Spinal cord (tissue), 10 donors: Measurements from ENCODE around the gene MAP2K7. TPM values are rescaled to one million over a fixed set of nuclear protein-coding genes. Genes with fewer than 3 reads are reported as not detected.

ENCODE experiments used
- DNase-seq, 6 donors: peaks; one replicate each; pipeline versions ENCODE4 v3.0.0 to v3.0.0-alpha.2; 2013 to 2015; ENCODE audit warnings: low spot score in 6 of 6, low read depth in 4 of 6
- H3K27ac ChIP-seq: one replicate; pipeline ENCODE4 v1.5.1; 2013; ENCODE audit warnings: low read depth, low read length, control low read depth
- H3K27me3 ChIP-seq: one replicate; pipeline ENCODE4 v1.6.1; 2013; ENCODE audit warnings: low read length; ENCODE audit not compliant: control insufficient read depth, insufficient read depth
- H3K36me3 ChIP-seq: one replicate; pipeline ENCODE4 v1.6.1; 2013; ENCODE audit warnings: low read length; ENCODE audit not compliant: control insufficient read depth, insufficient read depth
- H3K4me1 ChIP-seq: one replicate; pipeline ENCODE4 v1.6.1; 2013; ENCODE audit warnings: low read length; ENCODE audit not compliant: control insufficient read depth, insufficient read depth
- H3K4me3 ChIP-seq: one replicate; pipeline ENCODE4 v1.5.1; 2013; ENCODE audit warnings: low read depth, low read length, control low read depth
- H3K9me3 ChIP-seq: one replicate; pipeline ENCODE4 v1.6.1; 2013; ENCODE audit warnings: low read length; ENCODE audit not compliant: control insufficient read depth, insufficient read depth
- WGBS: methylation state at CpG from one replicate; pipeline ENCODE4 v1.1.5; 2013; ENCODE audit warnings: missing lambda C conversion rate; ENCODE audit not compliant: insufficient coverage; 5-methylcytosine and 5-hydroxymethylcytosine counted together
- polyA plus RNA-seq, 2 donors: library from polyadenylated mRNA; unstranded; fragments of 120-200 nt; gene quantifications; one replicate each; pipeline ENCODE4 v1.2.1, GENCODE V29; 2013; ENCODE audit not compliant: insufficient read length in 2 of 2
- total RNA-seq, 2 donors: library from RNA; depleted of rRNA in 1 of 2; stranded (reverse); fragments of 120-200 nt in 1 of 2; fragments of >200 nt in 1 of 2; gene quantifications; one replicate each; pipeline versions ENCODE4 v1.2.3 to v1.2.4, GENCODE V29; 2013 to 2014
- donor health status: healthy.

Gene MAP2K7
- total and polyA plus RNA-seq, 4 donors = 8.1 to 36.8 (median 21.7) TPM

- H3K4me1 ChIP-seq = peaks cover 10% of the 10 kb centered on the region
- H3K4me3 ChIP-seq = no peak overlapping the region
- no peaks in the 10 kb centered on the region for H3K9me3 ChIP-seq
- peaks cover 4% of the 10 kb centered on the region for H3K27me3 ChIP-seq
- H3K36me3 ChIP-seq = no peaks in the 10 kb centered on the region
- 96% methylated on average over 16 of the region's 16 CpGs for WGBS
- H3K27ac ChIP-seq = no peak overlapping the region
- no peak for DNase-seq
Observed at GRCh38 chr19:7898967-7899366, 4.7 kb upstream of the MAP2K7 start.

- no peak overlapping the region for H3K4me3 ChIP-seq
- WGBS = 89% methylated on average over 34 of the region's 34 CpGs
- no peak overlapping the region for H3K27ac ChIP-seq
- no peaks in the 10 kb centered on the region for H3K36me3 ChIP-seq
- H3K9me3 ChIP-seq = no peaks in the 10 kb centered on the region
- peaks cover 17% of the 10 kb centered on the region for H3K4me1 ChIP-seq
- peaks cover 4% of the 10 kb centered on the region for H3K27me3 ChIP-seq
- DNase-seq = no peak
Observed at GRCh38 chr19:7899751-7900378, 3.8 kb upstream of the MAP2K7 start.

- Histone ChIP-seq H3K27ac (no peak overlapping the region), H3K27me3 (peaks cover under 1% of the 10 kb centered on the region), H3K4me3 (no peak overlapping the region), H3K9me3 (no peaks in the 10 kb centered on the region), H3K4me1 (peaks cover 23% of the 10 kb centered on the region), H3K36me3 (peaks cover 4% of the 10 kb centered on the region)
- no peak for DNase-seq
- 63% methylated on average over 19 of the region's 21 CpGs for WGBS
Observed at GRCh38 chr19:7900401-7900870, 3.2 kb upstream of the MAP2K7 start.

GRCh38 chr19:7900931-7901330 lies 2.7 kb upstream of the MAP2K7 start:
- no peaks in the 10 kb centered on the region for H3K9me3 ChIP-seq
- H3K27ac ChIP-seq = no peak overlapping the region
- peaks cover 9% of the 10 kb centered on the region for H3K36me3 ChIP-seq
- peaks cover 27% of the 10 kb centered on the region for H3K4me1 ChIP-seq
- WGBS = 82% methylated on average over 2 of the region's 3 CpGs
- H3K4me3 ChIP-seq = no peak overlapping the region
- no peak for DNase-seq
- no peaks in the 10 kb centered on the region for H3K27me3 ChIP-seq

GRCh38 chr19:7901337-7901736 lies 2.3 kb upstream of the MAP2K7 start:
- peaks cover 13% of the 10 kb centered on the region for H3K36me3 ChIP-seq
- peaks cover 31% of the 10 kb centered on the region for H3K4me1 ChIP-seq
- no peaks in the 10 kb centered on the region for H3K9me3 ChIP-seq
- 100% methylated on average over 3 of the region's 7 CpGs for WGBS
- no peak overlapping the region for H3K27ac ChIP-seq
- no peak for DNase-seq
- H3K27me3 ChIP-seq = no peaks in the 10 kb centered on the region
- H3K4me3 ChIP-seq = no peak overlapping the region

- Histone ChIP-seq H3K4me3 (peak overlapping the region; percentile 78), H3K9me3 (no peaks in the 10 kb centered on the region), H3K36me3 (peaks cover 27% of the 10 kb centered on the region), H3K4me1 (peaks cover 39% of the 10 kb centered on the region), H3K27me3 (no peaks in the 10 kb centered on the region), H3K27ac (peak overlapping the region; percentile 86)
- no peak for DNase-seq
- 28% methylated on average over 20 of the region's 20 CpGs for WGBS
Observed at GRCh38 chr19:7902796-7903243, 857 bp upstream of the MAP2K7 start.

GRCh38 chr19:7904074-7905020 lies 670 bp downstream of the MAP2K7 start:
- no peaks in the 10 kb centered on the region for H3K27me3 ChIP-seq
- 17% methylated on average over 43 of the region's 68 CpGs for WGBS
- peaks cover 42% of the 10 kb centered on the region for H3K36me3 ChIP-seq
- peak overlapping the region; percentile 71 for H3K4me3 ChIP-seq
- H3K4me1 ChIP-seq = peaks cover 39% of the 10 kb centered on the region
- H3K9me3 ChIP-seq = no peaks in the 10 kb centered on the region
- H3K27ac ChIP-seq = peak overlapping the region; percentile 75
- DNase-seq = peak in 1 of 6 donors; percentile 34

GRCh38 chr19:7905268-7905667 lies 1.6 kb downstream of the MAP2K7 start:
- Histone ChIP-seq H3K27me3 (no peaks in the 10 kb centered on the region), H3K9me3 (no peaks in the 10 kb centered on the region), H3K27ac (no peak overlapping the region), H3K36me3 (peaks cover 51% of the 10 kb centered on the region), H3K4me3 (peak overlapping the region; percentile 71), H3K4me1 (peaks cover 39% of the 10 kb centered on the region)
- WGBS = 92% methylated on average over 3 of the region's 10 CpGs
- DNase-seq = no peak

GRCh38 chr19:7905859-7906258 lies 2.2 kb downstream of the MAP2K7 start:
- Histone ChIP-seq H3K4me1 (peaks cover 39% of the 10 kb centered on the region), H3K27ac (no peak overlapping the region), H3K27me3 (no peaks in the 10 kb centered on the region), H3K4me3 (no peak overlapping the region), H3K9me3 (no peaks in the 10 kb centered on the region), H3K36me3 (peaks cover 57% of the 10 kb centered on the region)
- WGBS = 96% methylated on average over 5 of the region's 10 CpGs
- no peak for DNase-seq
